HepG2 (cell line): ENCODE results near the gene NELFCD. TPM values are rescaled to one million over a fixed set of nuclear protein-coding genes. Genes with fewer than 3 reads are reported as not detected.

Experiments used
- ARNT2 ChIP-seq: sonication (generic); formaldehyde crosslinking; IDR thresholded peaks from 2 replicates; pipeline ENCODE4 v1.8.0; 2022; ENCODE audit warnings: mild to moderate bottlenecking, low read depth, missing genetic modification reagents, moderate library complexity
- EEA1 ChIP-seq: sonication (generic); formaldehyde crosslinking; IDR thresholded peaks from 2 replicates; pipeline ENCODE4 v1.5.1; 2020; ENCODE audit warnings: mild to moderate bottlenecking, missing genetic modification reagents, borderline replicate concordance
- FOXK1 ChIP-seq: sonication (generic); formaldehyde crosslinking; IDR thresholded peaks from 2 replicates; pipeline ENCODE4 v1.4.0; 2020; ENCODE audit warnings: low read depth, missing genetic modification reagents, borderline replicate concordance
- HOXA9 ChIP-seq: sonication (generic); formaldehyde crosslinking; IDR thresholded peaks from 2 replicates; pipeline ENCODE4 v1.8.1; 2022; ENCODE audit warnings: missing genetic modification reagents, mild to moderate bottlenecking, moderate library complexity, borderline replicate concordance
- MBD4 ChIP-seq: IDR thresholded peaks from 2 replicates; pipeline ENCODE4 v1.6.1; 2012; ENCODE audit warnings: low read length, inconsistent platforms, borderline replicate concordance
- MLLT10 ChIP-seq: sonication (generic); formaldehyde crosslinking; IDR thresholded peaks from 2 replicates; pipeline ENCODE4 v1.4.0; 2020; ENCODE audit warnings: missing genetic modification reagents
- POGK ChIP-seq: sonication (generic); formaldehyde crosslinking; conservative IDR thresholded peaks from 2 replicates; pipeline ENCODE4 v1.8.0; 2022; ENCODE audit warnings: mild to moderate bottlenecking, moderate library complexity, missing genetic modification reagents
- PRDM10 ChIP-seq: sonication (generic); formaldehyde crosslinking; IDR thresholded peaks from 2 replicates; pipeline ENCODE4 v1.4.0; 2020; ENCODE audit warnings: low read depth, missing genetic modification reagents
- SAFB2 ChIP-seq: sonication (generic); formaldehyde crosslinking; IDR thresholded peaks from 2 replicates; pipeline ENCODE4 v1.5.1; 2020; ENCODE audit warnings: missing genetic modification reagents, low read depth, mild to moderate bottlenecking, borderline replicate concordance
- SMYD3 ChIP-seq: sonication (generic); formaldehyde crosslinking; IDR thresholded peaks from 2 replicates; pipeline ENCODE4 v1.8.1; 2023; ENCODE audit warnings: mild to moderate bottlenecking, missing genetic modification reagents
- SRSF9 ChIP-seq: fragments of 200-400 bp; formaldehyde crosslinking; IDR thresholded peaks from 2 replicates; pipeline ENCODE4 v1.6.1; 2018; ENCODE audit warnings: borderline replicate concordance, mild to moderate bottlenecking, low read depth, low read length; ENCODE audit not compliant: insufficient read depth, poor library complexity, severe bottlenecking
- TFE3 ChIP-seq: IDR thresholded peaks from 2 replicates; pipeline ENCODE4 v1.6.1; 2016
- ZBTB49 ChIP-seq: sonication (generic); formaldehyde crosslinking; IDR thresholded peaks from 2 replicates; pipeline ENCODE4 v1.4.0; 2020; ENCODE audit warnings: missing genetic modification reagents, borderline replicate concordance
- ZC3H13 ChIP-seq: sonication (generic); formaldehyde crosslinking; IDR thresholded peaks from 2 replicates; pipeline ENCODE4 v1.8.1; 2023; ENCODE audit warnings: mild to moderate bottlenecking, missing genetic modification reagents, moderate library complexity
- ZNF326 ChIP-seq: sonication (generic); formaldehyde crosslinking; IDR thresholded peaks from 2 replicates; pipeline ENCODE4 v1.4.0; 2020; ENCODE audit warnings: missing genetic modification reagents, borderline replicate concordance
- ZNF350 ChIP-seq: sonication (generic); formaldehyde crosslinking; IDR thresholded peaks from 2 replicates; pipeline ENCODE4 v1.4.0; 2020; ENCODE audit warnings: mild to moderate bottlenecking, low read depth, missing genetic modification reagents, borderline replicate concordance
- ZNF446 ChIP-seq: sonication (generic); formaldehyde crosslinking; IDR thresholded peaks from 2 replicates; pipeline ENCODE4 v1.5.0; 2020; ENCODE audit warnings: mild to moderate bottlenecking, missing genetic modification reagents
- ZNF547 ChIP-seq: sonication (generic); formaldehyde crosslinking; IDR thresholded peaks from 2 replicates; pipeline ENCODE4 v1.5.1; 2020; ENCODE audit warnings: mild to moderate bottlenecking, missing genetic modification reagents
- polyA plus RNA-seq, 8 experiments: library from polyadenylated mRNA; depleted of rRNA in 3 of 8; stranded (reverse) in 7 of 8; unstranded in 1 of 8; fragments of >200 nt; fragmentation: Illumina TruSeq in 4 of 8; extraction: Trizol in 4 of 8; gene quantifications; 2 replicates each; pipeline versions ENCODE4 v1.2.1 to v1.2.3, GENCODE V29; 2011 to 2016; ENCODE audit warnings: low read depth in 4 of 8, missing spikeins in 1 of 8, mixed read lengths in 1 of 8; ENCODE audit not compliant: insufficient read depth in 1 of 8
- total RNA-seq, 5 experiments: library from RNA; depleted of rRNA; stranded (reverse); fragments of >200 nt; fragmentation: Illumina TruSeq; extraction: Trizol; gene quantifications; 2 replicates each; pipeline ENCODE4 v1.2.3, GENCODE V29; 2016; ENCODE audit warnings: low read depth in 1 of 5

The NELFCD gene
- total and polyA plus RNA-seq, 2 of the 13 experiments (the other 11 are each of a cell fraction or from before 2014, with no cell fraction given), result 159 to 203 TPM

- peak; percentile 54 for TF ChIP-seq PRDM10
- no peak for TF ChIP-seq POGK (CRISPR knock-in tag)
- no peak for TF ChIP-seq ZNF326 (CRISPR knock-in tag)
- no peak for TF ChIP-seq ZC3H13 (CRISPR knock-in tag)
- TF ChIP-seq SRSF9, result no peak
- TF ChIP-seq SMYD3 (CRISPR knock-in tag), result no peak
- TF ChIP-seq SAFB2 (CRISPR knock-in tag), result no peak
- no peak for TF ChIP-seq ARNT2 (CRISPR knock-in tag)
- no peak for TF ChIP-seq ZNF350
- no peak for TF ChIP-seq HOXA9 (CRISPR knock-in tag)
- TF ChIP-seq TFE3 (CRISPR knock-in tag), result 0 out of 2 replicates have a peak, but pooled peaks have one; percentile 29
- no peak for TF ChIP-seq MLLT10 (CRISPR knock-in tag)
- peak; percentile 69; the same call in 1 of the 2 replicates for TF ChIP-seq ZNF547 (CRISPR knock-in tag)
- TF ChIP-seq EEA1, result no peak
- no peak for TF ChIP-seq MBD4
- 0 out of 2 replicates have a peak, but pooled peaks have one; percentile 18 for TF ChIP-seq FOXK1
- TF ChIP-seq ZNF446 (CRISPR knock-in tag), result no peak
- no peak for TF ChIP-seq ZBTB49 (CRISPR knock-in tag)
These were observed 30.2 kb downstream of the NELFCD start (continued) for GRCh38 chr20:59010995-59011873.
